Neuron (in vitro differentiated cells): ENCODE data around the gene MED4.
"Not testable (repeated sequence)": the region's sequence is repeated elsewhere in the genome, so short reads cannot be mapped to it uniquely, and the experiment has no call there.

Experiments
- H2AFZ ChIP-seq: one replicate; pipeline ENCODE4 v1.6.1; 2013; ENCODE audit warnings: low read depth, mild to moderate bottlenecking, inconsistent platforms, low read length, moderate library complexity
- H3K27me3 ChIP-seq: one replicate; pipeline ENCODE4 v1.6.1; 2013; ENCODE audit warnings: low read length; ENCODE audit not compliant: insufficient read depth
- H3K36me3 ChIP-seq: one replicate; pipeline ENCODE4 v1.6.1; 2013; ENCODE audit warnings: low read length; ENCODE audit not compliant: insufficient read depth
- H3K4me1 ChIP-seq: one replicate; pipeline ENCODE4 v1.6.1; 2013; ENCODE audit warnings: low read length; ENCODE audit not compliant: insufficient read depth
- H3K4me3 ChIP-seq: 2 replicates; pipeline ENCODE4 v1.5.1; 2013; ENCODE audit warnings: mild to moderate bottlenecking, low read length, moderate library complexity
- H3K9me3 ChIP-seq: one replicate; pipeline ENCODE4 v1.6.1; 2013; ENCODE audit warnings: low read length

The MED4 gene

DNA sequence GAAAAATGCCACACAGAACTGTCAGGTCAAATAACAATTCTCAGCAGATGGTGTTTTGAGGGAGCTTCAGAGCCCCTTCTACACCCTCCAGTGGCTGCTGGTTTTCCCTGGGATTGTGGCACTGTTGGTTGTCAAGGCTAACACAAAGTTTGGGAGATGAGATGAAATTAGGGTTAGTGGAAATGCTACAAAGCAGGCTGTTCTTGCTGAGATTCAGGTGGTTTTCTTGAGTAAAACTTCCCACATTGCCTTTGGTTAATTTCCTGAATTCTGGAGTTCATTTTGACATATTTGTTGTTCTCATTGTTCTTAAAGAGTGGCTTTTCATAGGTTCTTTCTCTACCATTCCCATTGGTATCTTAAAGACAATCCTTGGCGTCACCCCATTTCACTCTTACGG is 22.1 kb downstream of the MED4 start:
- peaks cover 73% of the 10 kb centered on the region for H3K36me3 ChIP-seq
- H2AFZ ChIP-seq: no peak overlapping the region
- no peaks in the 10 kb centered on the region for H3K4me1 ChIP-seq
- H3K9me3 ChIP-seq: peaks cover 54% of the 10 kb centered on the region
- no peaks in the 10 kb centered on the region for H3K27me3 ChIP-seq
- no peak overlapping the region for H3K4me3 ChIP-seq

DNA sequence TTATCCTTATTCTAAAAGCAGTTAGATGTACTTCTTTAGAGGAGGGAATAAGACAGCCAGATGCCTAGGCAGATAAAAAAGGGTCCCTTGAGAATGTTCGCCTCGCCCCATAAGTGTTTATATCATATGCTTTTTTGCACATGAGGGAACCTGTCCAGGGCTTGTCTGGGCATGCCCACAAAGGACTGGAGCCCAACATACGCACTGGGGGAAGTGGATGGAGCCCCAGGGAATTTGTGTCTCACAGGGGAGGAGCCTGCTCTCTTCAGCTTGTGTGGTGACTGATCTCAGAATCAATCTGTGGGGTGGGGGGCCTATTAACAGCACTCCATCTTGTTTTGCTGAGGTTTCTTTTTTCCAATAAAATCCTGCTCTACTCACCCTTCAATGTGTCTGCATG is 22.6 kb downstream of the MED4 start:
- Histone ChIP-seq H3K4me3 (no peak overlapping the region), H3K4me1 (no peaks in the 10 kb centered on the region), H3K27me3 (no peaks in the 10 kb centered on the region), H3K9me3 (peaks cover 57% of the 10 kb centered on the region), H3K36me3 (peaks cover 74% of the 10 kb centered on the region), H2AFZ (no peak overlapping the region)

DNA sequence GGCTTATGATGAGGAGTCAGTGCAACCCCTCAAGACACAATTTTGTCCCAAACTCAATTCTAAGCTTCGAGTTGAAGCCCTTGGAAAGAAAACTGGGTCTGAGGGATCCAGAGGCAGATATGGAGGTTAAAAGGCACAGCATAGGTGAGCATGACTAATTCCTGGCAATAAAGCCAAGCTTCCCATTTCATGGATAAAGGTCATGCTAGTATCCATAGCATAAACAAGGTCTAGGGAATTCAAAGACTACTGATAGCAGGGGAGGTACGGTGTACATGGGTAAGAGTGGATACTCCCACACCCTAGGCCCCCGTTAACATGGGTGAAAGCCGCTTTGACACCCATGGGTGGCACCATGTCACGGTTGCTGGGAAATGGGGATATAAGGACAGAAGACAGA is 24.0 kb downstream of the MED4 start:
- Histone ChIP-seq H3K27me3 (no peaks in the 10 kb centered on the region), H2AFZ (no peak overlapping the region), H3K4me1 (no peaks in the 10 kb centered on the region), H3K36me3 (peaks cover 74% of the 10 kb centered on the region), H3K4me3 (no peak overlapping the region), H3K9me3 (peaks cover 69% of the 10 kb centered on the region)

DNA sequence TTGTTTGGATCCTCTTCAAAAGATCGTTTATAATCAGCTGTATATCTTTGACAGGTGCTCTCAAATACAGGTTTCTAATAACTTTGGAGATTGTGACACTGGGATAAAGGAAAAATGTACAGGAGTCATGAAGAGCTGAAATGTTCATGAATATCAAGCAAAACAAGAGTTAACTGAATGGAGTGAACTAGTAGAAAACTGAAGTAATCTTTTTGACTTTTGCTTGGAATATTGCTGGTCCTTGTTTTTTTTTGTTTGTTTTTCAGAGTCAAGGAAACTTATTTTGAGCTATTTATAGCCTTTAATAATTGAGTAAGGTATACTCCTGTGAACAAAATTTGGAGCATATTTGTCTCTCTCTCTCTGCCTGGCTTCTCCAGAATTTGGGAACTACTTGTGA is 25.3 kb downstream of the MED4 start:
- H3K27me3 ChIP-seq: no peaks in the 10 kb centered on the region
- H3K4me1 ChIP-seq: no peaks in the 10 kb centered on the region
- no peak overlapping the region for H2AFZ ChIP-seq
- H3K9me3 ChIP-seq: peaks cover 67% of the 10 kb centered on the region
- no peak overlapping the region for H3K4me3 ChIP-seq
- H3K36me3 ChIP-seq: peaks cover 65% of the 10 kb centered on the region

DNA sequence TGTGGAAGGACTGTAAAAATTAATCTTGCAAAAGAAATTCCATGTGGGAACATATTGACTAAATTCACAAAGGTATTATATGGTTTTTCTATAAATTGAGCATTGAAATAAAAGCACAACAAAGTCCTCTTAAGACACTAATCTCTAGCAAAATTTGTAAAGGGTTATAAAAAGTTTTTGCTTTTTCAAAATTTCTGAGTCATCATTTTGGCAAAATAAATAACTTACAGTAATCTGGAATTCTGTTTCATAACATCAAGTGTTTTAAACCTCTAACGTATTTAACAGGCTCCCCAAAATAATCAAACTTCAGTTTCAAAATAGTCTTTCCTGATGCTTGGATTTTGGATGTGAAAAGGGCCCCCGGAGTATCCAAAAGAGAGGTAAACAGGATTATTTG is 26.0 kb downstream of the MED4 start:
- no peak overlapping the region for H3K4me3 ChIP-seq
- peaks cover 64% of the 10 kb centered on the region for H3K9me3 ChIP-seq
- no peak overlapping the region for H2AFZ ChIP-seq
- H3K36me3 ChIP-seq: peaks cover 58% of the 10 kb centered on the region
- no peaks in the 10 kb centered on the region for H3K27me3 ChIP-seq
- H3K4me1 ChIP-seq: no peaks in the 10 kb centered on the region

DNA sequence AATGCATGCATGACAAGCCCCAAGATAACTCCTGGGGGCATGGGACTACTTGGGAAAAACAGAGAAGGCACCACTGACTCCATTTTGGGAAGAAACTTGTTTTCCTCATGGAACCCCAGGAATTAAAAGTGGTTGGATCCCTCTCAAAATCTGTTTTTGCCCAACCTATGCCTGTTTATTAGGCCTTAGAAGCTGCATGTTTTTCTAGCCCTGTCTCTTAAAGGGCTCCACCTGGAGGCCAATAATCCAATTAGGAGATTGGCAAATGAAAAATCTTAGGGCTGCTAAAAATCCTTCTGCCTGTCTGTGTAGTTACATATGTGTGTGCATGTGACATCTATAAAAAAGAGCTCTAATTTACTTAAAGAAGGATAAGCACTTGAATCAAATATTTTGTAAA is 26.9 kb downstream of the MED4 start:
- peaks cover 49% of the 10 kb centered on the region for H3K36me3 ChIP-seq

GRCh38 chr13:48066310-48066989 is 28.5 kb downstream of the MED4 start:
- H3K36me3 ChIP-seq: peaks cover 37% of the 10 kb centered on the region
- H2AFZ ChIP-seq: no peak overlapping the region
- no peak overlapping the region for H3K4me3 ChIP-seq
- H3K4me1 ChIP-seq: no peaks in the 10 kb centered on the region
- peaks cover 44% of the 10 kb centered on the region for H3K9me3 ChIP-seq
- no peaks in the 10 kb centered on the region for H3K27me3 ChIP-seq

More for the DNA sequence above, 26.9 kb downstream of the MED4 start:
- Histone ChIP-seq H3K9me3 (peaks cover 59% of the 10 kb centered on the region), H3K4me3 (no peak overlapping the region), H3K4me1 (no peaks in the 10 kb centered on the region), H3K27me3 (no peaks in the 10 kb centered on the region), H2AFZ (no peak overlapping the region)

DNA sequence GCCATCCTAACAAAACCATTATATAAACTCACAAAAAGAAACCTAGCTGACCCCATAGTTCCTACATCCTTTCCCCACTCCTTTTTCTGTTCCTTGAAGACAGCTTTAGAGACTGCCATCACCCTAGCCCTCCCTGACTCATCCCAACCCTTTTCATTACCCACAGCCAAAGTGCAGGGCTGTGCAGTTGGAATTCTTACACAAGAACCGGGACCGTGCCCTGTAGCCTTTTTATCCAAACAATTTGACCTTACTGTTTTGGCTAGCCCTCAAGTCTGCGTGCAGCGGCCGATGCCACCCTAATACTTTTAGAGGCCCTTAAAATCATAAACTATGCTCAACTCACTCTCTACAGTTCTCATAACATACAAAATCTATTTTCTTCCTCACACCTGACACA is 35.0 kb downstream of the MED4 start:
- H3K27me3 ChIP-seq, H3K9me3 ChIP-seq, H3K36me3 ChIP-seq, H3K4me3 ChIP-seq, H3K4me1 ChIP-seq, H2AFZ ChIP-seq: not testable (repeated sequence)

DNA sequence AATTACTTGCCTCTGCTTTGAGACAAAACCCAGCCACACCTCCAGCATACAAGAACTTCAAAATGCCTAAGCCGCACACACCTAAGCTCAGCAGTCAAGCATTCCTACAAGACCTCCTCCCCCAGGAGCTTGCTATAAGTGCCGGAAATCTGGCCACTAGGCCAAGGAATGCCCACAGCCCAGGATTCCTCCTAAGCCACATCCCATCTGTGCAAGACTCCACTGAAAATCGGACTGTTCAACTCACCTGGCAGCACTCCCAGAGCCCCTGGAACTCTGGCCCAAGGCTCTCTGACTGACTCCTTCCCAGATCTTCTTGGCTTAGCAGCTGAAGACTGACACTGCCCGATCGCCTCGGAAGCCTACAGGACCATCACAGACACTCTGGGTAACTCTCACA is 36.4 kb downstream of the MED4 start:
- not testable (repeated sequence) for H3K4me3 ChIP-seq, H2AFZ ChIP-seq, H3K9me3 ChIP-seq, H3K4me1 ChIP-seq, H3K27me3 ChIP-seq
- peaks cover 11% of the 10 kb centered on the region for H3K36me3 ChIP-seq

GRCh38 chr13:48055712-48056111 is 39.2 kb downstream of the MED4 start:
- no peak overlapping the region for H2AFZ ChIP-seq
- no peaks in the 10 kb centered on the region for H3K27me3 ChIP-seq
- H3K4me3 ChIP-seq: no peak overlapping the region
- peaks cover 23% of the 10 kb centered on the region for H3K36me3 ChIP-seq
- no peaks in the 10 kb centered on the region for H3K9me3 ChIP-seq
- H3K4me1 ChIP-seq: no peaks in the 10 kb centered on the region

DNA sequence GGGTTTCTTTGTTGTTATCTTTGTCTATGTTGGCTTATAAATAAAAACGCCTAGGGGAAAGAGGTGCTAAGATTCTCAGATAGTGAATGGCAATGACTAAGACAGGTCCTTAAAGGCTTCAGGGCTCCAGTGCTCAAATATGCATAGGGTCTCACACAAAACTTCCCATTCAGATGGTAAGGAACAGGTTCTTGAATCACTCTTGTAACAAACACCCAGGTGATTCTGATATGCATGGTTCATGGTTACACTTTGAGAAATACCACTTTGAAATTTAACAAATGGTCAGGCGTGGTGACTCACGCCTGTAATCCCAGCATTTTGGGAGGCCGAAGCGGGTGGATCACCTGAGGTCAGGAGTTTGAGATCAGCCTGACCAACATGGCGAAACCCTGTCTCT is 40.3 kb downstream of the MED4 start:
- no peaks in the 10 kb centered on the region for H3K27me3 ChIP-seq
- peaks cover 33% of the 10 kb centered on the region for H3K36me3 ChIP-seq
- no peaks in the 10 kb centered on the region for H3K4me1 ChIP-seq
- no peak overlapping the region for H2AFZ ChIP-seq
- no peaks in the 10 kb centered on the region for H3K9me3 ChIP-seq
- H3K4me3 ChIP-seq: no peak overlapping the region

DNA sequence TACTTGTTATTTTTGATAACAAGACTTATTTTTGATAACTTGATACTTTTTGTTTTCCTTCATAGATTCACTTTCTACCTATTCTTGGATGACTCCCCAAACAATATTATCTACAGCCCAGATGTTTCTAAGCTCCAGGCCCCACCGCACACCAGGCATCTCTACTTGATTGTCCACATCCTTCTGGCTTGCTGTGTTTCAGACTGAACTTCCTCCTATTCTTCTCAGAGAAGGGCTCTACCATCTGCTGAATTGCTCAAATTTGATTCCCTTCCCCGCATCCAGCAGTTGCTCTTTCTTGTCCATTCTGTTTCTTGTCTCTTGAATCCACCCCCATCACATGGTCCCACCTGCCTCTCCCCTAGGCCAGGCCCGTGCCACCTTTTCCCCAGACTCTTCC is 44.4 kb downstream of the MED4 start:
- no peak overlapping the region for H3K4me3 ChIP-seq
- H3K36me3 ChIP-seq: peaks cover 48% of the 10 kb centered on the region
- H3K9me3 ChIP-seq: no peaks in the 10 kb centered on the region

DNA sequence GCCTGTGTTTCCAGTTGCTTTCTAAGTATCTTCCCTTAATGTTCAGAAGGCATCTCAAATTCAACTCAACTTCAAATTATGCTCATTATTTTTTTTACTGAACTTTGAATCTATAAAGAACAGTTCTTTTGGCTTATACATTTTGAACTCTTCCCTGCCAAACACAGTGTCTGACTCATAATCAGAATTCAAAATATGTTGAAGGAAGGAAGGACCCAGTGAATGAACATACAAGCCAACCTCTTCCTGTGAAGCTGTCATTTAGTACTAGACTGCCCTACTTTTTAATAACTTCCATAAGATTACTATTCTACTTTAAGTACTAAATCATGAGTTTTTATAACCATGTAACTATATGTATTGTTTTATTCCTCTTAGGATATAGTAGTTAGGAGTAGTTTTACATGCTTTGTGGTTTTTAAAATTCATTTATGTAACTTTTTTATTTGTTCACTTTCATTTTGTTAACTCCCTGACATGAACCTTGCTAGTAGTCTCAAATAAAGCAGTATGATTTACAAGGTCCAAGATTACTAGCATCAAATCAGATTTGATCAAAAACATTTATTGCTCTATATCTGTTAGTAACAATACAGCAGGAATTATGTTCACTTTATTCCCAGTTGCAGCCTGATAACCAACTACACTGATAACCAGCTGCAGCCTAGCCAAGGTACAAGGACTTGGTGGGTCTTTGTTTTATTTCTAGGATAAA is 51.0 kb downstream of the MED4 start:
- Histone ChIP-seq H3K9me3 (no peaks in the 10 kb centered on the region), H2AFZ (no peak overlapping the region), H3K36me3 (peaks cover 38% of the 10 kb centered on the region), H3K4me3 (no peak overlapping the region), H3K27me3 (no peaks in the 10 kb centered on the region), H3K4me1 (no peaks in the 10 kb centered on the region)

More for the DNA sequence above, 44.4 kb downstream of the MED4 start:
- no peaks in the 10 kb centered on the region for H3K27me3 ChIP-seq
- no peak overlapping the region for H2AFZ ChIP-seq
- H3K4me1 ChIP-seq: no peaks in the 10 kb centered on the region

- Histone ChIP-seq H2AFZ (no peak overlapping the region), H3K4me1 (no peaks in the 10 kb centered on the region), H3K4me3 (no peak overlapping the region), H3K9me3 (no peaks in the 10 kb centered on the region), H3K27me3 (no peaks in the 10 kb centered on the region), H3K36me3 (peaks cover 37% of the 10 kb centered on the region)
Measured at GRCh38 chr13:48042894-48043293, 52.0 kb downstream of the MED4 start.
